Suprapubic skin (tissue), 4 donors: ENCODE results near the gene DLG1.

Source experiments
- POLR2A ChIP-seq, 2 donors: fragments of 450-650 bp; IDR thresholded peaks; one replicate each; pipeline ENCODE4 v1.6.1; 2017; ENCODE audit warnings: antibody characterized with exemption in 2 of 2, mild to moderate bottlenecking in 2 of 2, moderate library complexity in 2 of 2
- POLR2AphosphoS5 ChIP-seq, 3 donors: sonication (generic); formaldehyde crosslinking; IDR thresholded peaks; one replicate each; pipeline ENCODE4 v1.6.1; 2017; ENCODE audit warnings: antibody characterized with exemption in 3 of 3
- TF ChIP-seq, protein P1 (sequence below), 2 donors: fragments of 200-600 bp in 1 of 2; fragments of 450-650 bp in 1 of 2; sonication (generic) in 1 of 2; IDR thresholded peaks; one replicate each; pipeline ENCODE4 v1.5.1; 2016 to 2019; ENCODE audit warnings: antibody characterized with exemption in 2 of 2, mild to moderate bottlenecking in 1 of 2, moderate library complexity in 1 of 2

DNA sequence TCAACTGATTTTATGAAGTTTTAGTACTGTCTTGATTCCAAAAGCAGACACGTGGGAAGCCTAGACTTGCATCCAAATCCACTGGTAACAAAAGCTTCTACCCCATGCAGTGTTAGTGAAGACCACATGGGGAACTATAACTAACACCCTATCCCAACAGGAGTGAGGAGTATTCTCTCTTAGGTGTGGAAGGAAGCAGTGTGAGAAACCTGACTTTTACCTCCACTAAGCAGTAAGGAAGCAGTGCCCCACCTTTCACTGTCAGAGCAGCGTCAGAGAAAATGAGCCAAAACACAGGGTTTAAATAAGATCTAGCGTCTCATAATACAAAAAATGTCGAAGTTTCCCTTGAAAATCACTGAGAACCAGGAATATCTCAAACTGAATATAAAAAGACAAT lies 60.5 kb downstream of the DLG1 start:
- no peak for TF ChIP-seq POLR2A (IDR thresholded peaks at IDR 0.05)
- TF ChIP-seq, protein P1, sequence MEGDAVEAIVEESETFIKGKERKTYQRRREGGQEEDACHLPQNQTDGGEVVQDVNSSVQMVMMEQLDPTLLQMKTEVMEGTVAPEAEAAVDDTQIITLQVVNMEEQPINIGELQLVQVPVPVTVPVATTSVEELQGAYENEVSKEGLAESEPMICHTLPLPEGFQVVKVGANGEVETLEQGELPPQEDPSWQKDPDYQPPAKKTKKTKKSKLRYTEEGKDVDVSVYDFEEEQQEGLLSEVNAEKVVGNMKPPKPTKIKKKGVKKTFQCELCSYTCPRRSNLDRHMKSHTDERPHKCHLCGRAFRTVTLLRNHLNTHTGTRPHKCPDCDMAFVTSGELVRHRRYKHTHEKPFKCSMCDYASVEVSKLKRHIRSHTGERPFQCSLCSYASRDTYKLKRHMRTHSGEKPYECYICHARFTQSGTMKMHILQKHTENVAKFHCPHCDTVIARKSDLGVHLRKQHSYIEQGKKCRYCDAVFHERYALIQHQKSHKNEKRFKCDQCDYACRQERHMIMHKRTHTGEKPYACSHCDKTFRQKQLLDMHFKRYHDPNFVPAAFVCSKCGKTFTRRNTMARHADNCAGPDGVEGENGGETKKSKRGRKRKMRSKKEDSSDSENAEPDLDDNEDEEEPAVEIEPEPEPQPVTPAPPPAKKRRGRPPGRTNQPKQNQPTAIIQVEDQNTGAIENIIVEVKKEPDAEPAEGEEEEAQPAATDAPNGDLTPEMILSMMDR (IDR thresholded peaks at IDR 0.05): no peak
- no peak for TF ChIP-seq POLR2AphosphoS5 (IDR thresholded peaks at IDR 0.05)
